GM23338 (cell line): Measurements from ENCODE around the gene SH2D3C. TPM values are rescaled to one million over a fixed set of nuclear protein-coding genes. Genes with fewer than 3 reads are reported as not detected.

ENCODE experiments used
- ATAC-seq: fragments of 200-7000 bp; cut with Tn5 transposase; 3 replicates; pipeline ENCODE4 v1.9.1; 2020
- DNase-seq: peaks from one replicate; pipeline ENCODE4 v3.0.0-alpha.2; 2015; ENCODE audit warnings: low spot score
- H2AFZ ChIP-seq: fragments of 200-600 bp; sonication (generic); 2 replicates; pipeline ENCODE4 v1.8.0; 2016; ENCODE audit warnings: antibody characterized with exemption, mild to moderate bottlenecking, moderate library complexity
- H3F3A ChIP-seq: fragments of 200-600 bp; sonication (generic); replicated peaks from 2 replicates; pipeline ENCODE4 v1.8.0; 2017; ENCODE audit warnings: antibody characterized with exemption, mixed run types, low read depth
- H3K27ac ChIP-seq: fragments of 200-600 bp; sonication (generic); 2 replicates; pipeline ENCODE4 v1.6.1; 2016; ENCODE audit warnings: low read depth
- H3K27me3 ChIP-seq: fragments of 200-600 bp; sonication (generic); 2 replicates; pipeline ENCODE4 v1.8.0; 2016; ENCODE audit warnings: mild to moderate bottlenecking, mixed run types, moderate library complexity; ENCODE audit not compliant: insufficient read depth
- H3K36me3 ChIP-seq: fragments of 200-600 bp; sonication (generic); 2 replicates; pipeline ENCODE4 v1.8.0; 2016; ENCODE audit warnings: mild to moderate bottlenecking; ENCODE audit not compliant: insufficient read depth
- H3K4me1 ChIP-seq: fragments of 200-600 bp; sonication (generic); 2 replicates; pipeline ENCODE4 v1.8.0; 2016; ENCODE audit warnings: mild to moderate bottlenecking, moderate library complexity; ENCODE audit not compliant: insufficient read depth
- H3K4me2 ChIP-seq: fragments of 200-600 bp; sonication (generic); 2 replicates; pipeline ENCODE4 v1.7.1; 2017; ENCODE audit warnings: mixed run types
- H3K4me3 ChIP-seq: fragments of 200-600 bp; sonication (generic); 2 replicates; pipeline ENCODE4 v1.6.1; 2016; ENCODE audit warnings: mixed run types
- H3K79me2 ChIP-seq: fragments of 200-600 bp; sonication (generic); replicated peaks from 2 replicates; pipeline ENCODE4 v1.8.0; 2017; ENCODE audit warnings: mild to moderate bottlenecking; ENCODE audit not compliant: insufficient read depth
- H3K9me2 ChIP-seq: fragments of 200-600 bp; sonication (generic); 2 replicates; pipeline ENCODE4 v1.8.0; 2017; ENCODE audit not compliant: insufficient read depth
- H4K20me1 ChIP-seq: fragments of 200-600 bp; sonication (generic); replicated peaks from 2 replicates; pipeline ENCODE4 v1.8.0; 2017; ENCODE audit warnings: mild to moderate bottlenecking; ENCODE audit not compliant: insufficient read depth
- H3K27ac Mint-ChIP-seq: 2 replicates; pipeline ENCODE4 v1.8.0; 2020; ENCODE audit warnings: inconsistent platforms, mild to moderate bottlenecking, moderate library complexity, mixed read lengths
- H3K27me3 Mint-ChIP-seq: 3 replicates; pipeline ENCODE4 v1.8.0; 2022; ENCODE audit warnings: low read depth, mild to moderate bottlenecking, moderate library complexity, mixed read lengths, inconsistent platforms; ENCODE audit not compliant: insufficient read depth, poor library complexity
- H3K36me3 Mint-ChIP-seq: 3 replicates; pipeline ENCODE4 v1.8.0; 2021; ENCODE audit warnings: low read depth, mild to moderate bottlenecking, inconsistent platforms, moderate library complexity, mixed read lengths
- H3K4me1 Mint-ChIP-seq: 3 replicates; pipeline ENCODE4 v1.8.0; 2020; ENCODE audit warnings: mild to moderate bottlenecking, inconsistent platforms, mixed read lengths
- H3K4me3 Mint-ChIP-seq: 3 replicates; pipeline ENCODE4 v1.8.0; 2021; ENCODE audit warnings: moderate library complexity, mild to moderate bottlenecking, inconsistent platforms, mixed read lengths
- H3K9me3 Mint-ChIP-seq: 3 replicates; pipeline ENCODE4 v1.8.0; 2020; ENCODE audit warnings: moderate library complexity, mild to moderate bottlenecking, inconsistent platforms, mixed read lengths
- CREB1 ChIP-seq: fragments of 250-450 bp; sonication (Bioruptor Pico); IDR thresholded peaks from 2 replicates; pipeline ENCODE4 v1.5.0; 2020; ENCODE audit warnings: low read depth, mild to moderate bottlenecking, moderate library complexity
- EZH2 ChIP-seq: fragments of 200-600 bp; sonication (generic); IDR thresholded peaks from one replicate; pipeline ENCODE4 v1.8.0; 2017; ENCODE audit warnings: antibody characterized with exemption, mild to moderate bottlenecking, low read depth; ENCODE audit not compliant: unreplicated experiment
- JUNB ChIP-seq: IDR thresholded peaks from one replicate; pipeline ENCODE4 v1.6.1; 2016; ENCODE audit warnings: antibody characterized with exemption; ENCODE audit not compliant: unreplicated experiment
- NANOG ChIP-seq: IDR thresholded peaks from 2 replicates; pipeline ENCODE4 v1.6.1; 2016; ENCODE audit warnings: antibody characterized with exemption, borderline replicate concordance
- ZNF114 ChIP-seq: fragments of 250-450 bp; sonication (Bioruptor Pico); IDR thresholded peaks from 2 replicates; pipeline ENCODE4 v1.5.0; 2020; ENCODE audit warnings: mild to moderate bottlenecking, moderate library complexity
- polyA plus RNA-seq: library from polyadenylated mRNA; unstranded; fragments of >200 nt; fragmentation: Nextera tagmentation; extraction: Ambion mirVana; gene quantifications from 2 replicates; pipeline ENCODE4 v1.2.1, GENCODE V29; 2016
- total RNA-seq: library from RNA; depleted of rRNA; stranded (reverse); fragments of >200 nt; shearing (Covaris generic); gene quantifications from 2 replicates; pipeline ENCODE4 v1.2.3, GENCODE V29; 2014
- TF ChIP-seq, protein P1 (sequence below), 2 experiments: fragments of 200-600 bp in 1 of 2; sonication (generic) in 1 of 2; conservative IDR thresholded peaks; 2 replicates each; pipeline versions ENCODE4 v1.5.1 to v1.6.1; 2016 to 2017; ENCODE audit warnings: antibody characterized with exemption in 2 of 2, low read depth in 2 of 2, mild to moderate bottlenecking in 2 of 2, moderate library complexity in 1 of 2
- TF ChIP-seq, protein P2 (sequence below): IDR thresholded peaks from one replicate; pipeline ENCODE4 v1.6.1; 2018; ENCODE audit warnings: antibody characterized with exemption; ENCODE audit not compliant: unreplicated experiment

The SH2D3C gene
- total and polyA plus RNA-seq, 2 experiments from 2014 or later, result 4.2 to 4.5 TPM

- TF ChIP-seq, protein P1, sequence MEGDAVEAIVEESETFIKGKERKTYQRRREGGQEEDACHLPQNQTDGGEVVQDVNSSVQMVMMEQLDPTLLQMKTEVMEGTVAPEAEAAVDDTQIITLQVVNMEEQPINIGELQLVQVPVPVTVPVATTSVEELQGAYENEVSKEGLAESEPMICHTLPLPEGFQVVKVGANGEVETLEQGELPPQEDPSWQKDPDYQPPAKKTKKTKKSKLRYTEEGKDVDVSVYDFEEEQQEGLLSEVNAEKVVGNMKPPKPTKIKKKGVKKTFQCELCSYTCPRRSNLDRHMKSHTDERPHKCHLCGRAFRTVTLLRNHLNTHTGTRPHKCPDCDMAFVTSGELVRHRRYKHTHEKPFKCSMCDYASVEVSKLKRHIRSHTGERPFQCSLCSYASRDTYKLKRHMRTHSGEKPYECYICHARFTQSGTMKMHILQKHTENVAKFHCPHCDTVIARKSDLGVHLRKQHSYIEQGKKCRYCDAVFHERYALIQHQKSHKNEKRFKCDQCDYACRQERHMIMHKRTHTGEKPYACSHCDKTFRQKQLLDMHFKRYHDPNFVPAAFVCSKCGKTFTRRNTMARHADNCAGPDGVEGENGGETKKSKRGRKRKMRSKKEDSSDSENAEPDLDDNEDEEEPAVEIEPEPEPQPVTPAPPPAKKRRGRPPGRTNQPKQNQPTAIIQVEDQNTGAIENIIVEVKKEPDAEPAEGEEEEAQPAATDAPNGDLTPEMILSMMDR (conservative IDR thresholded peaks at IDR 0.05; ENCODE audit: low read depth in 2 of 2), result no peak
- TF ChIP-seq EZH2, result no peak
- TF ChIP-seq, protein P2, sequence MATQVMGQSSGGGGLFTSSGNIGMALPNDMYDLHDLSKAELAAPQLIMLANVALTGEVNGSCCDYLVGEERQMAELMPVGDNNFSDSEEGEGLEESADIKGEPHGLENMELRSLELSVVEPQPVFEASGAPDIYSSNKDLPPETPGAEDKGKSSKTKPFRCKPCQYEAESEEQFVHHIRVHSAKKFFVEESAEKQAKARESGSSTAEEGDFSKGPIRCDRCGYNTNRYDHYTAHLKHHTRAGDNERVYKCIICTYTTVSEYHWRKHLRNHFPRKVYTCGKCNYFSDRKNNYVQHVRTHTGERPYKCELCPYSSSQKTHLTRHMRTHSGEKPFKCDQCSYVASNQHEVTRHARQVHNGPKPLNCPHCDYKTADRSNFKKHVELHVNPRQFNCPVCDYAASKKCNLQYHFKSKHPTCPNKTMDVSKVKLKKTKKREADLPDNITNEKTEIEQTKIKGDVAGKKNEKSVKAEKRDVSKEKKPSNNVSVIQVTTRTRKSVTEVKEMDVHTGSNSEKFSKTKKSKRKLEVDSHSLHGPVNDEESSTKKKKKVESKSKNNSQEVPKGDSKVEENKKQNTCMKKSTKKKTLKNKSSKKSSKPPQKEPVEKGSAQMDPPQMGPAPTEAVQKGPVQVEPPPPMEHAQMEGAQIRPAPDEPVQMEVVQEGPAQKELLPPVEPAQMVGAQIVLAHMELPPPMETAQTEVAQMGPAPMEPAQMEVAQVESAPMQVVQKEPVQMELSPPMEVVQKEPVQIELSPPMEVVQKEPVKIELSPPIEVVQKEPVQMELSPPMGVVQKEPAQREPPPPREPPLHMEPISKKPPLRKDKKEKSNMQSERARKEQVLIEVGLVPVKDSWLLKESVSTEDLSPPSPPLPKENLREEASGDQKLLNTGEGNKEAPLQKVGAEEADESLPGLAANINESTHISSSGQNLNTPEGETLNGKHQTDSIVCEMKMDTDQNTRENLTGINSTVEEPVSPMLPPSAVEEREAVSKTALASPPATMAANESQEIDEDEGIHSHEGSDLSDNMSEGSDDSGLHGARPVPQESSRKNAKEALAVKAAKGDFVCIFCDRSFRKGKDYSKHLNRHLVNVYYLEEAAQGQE, result no peak
Measured at GRCh38 chr9:127776924-127777289, 1.6 kb downstream of the SH2D3C start (continued).

- H3K9me3 Mint-ChIP-seq, result peaks cover 2% of the 10 kb centered on the region; the same call in 1 of the 3 replicates
- no peak overlapping the region for H3K4me3 ChIP-seq
- peaks cover 9% of the 10 kb centered on the region for H3K4me1 ChIP-seq
- no peak overlapping the region; the same call in 2 of the 3 replicates for H3K4me3 Mint-ChIP-seq
- H4K20me1 ChIP-seq, result no peaks in the 10 kb centered on the region
- no peaks in the 10 kb centered on the region for H3K9me2 ChIP-seq
- ATAC-seq, result peak; percentile 20
- no peaks in the 10 kb centered on the region for H3K36me3 ChIP-seq
- peak; percentile 87 for DNase-seq
- H3K36me3 Mint-ChIP-seq, result no peaks in the 10 kb centered on the region; the same call in 2 of the 3 replicates
- peak overlapping the region; percentile 59; the same call in 1 of the 2 replicates for H3K27ac Mint-ChIP-seq
- H3K27me3 Mint-ChIP-seq, result peaks cover 11% of the 10 kb centered on the region
- H3K4me1 Mint-ChIP-seq, result peaks cover 24% of the 10 kb centered on the region
- peak overlapping the region; percentile 60; the same call in 1 of the 2 replicates for H3K4me2 ChIP-seq
- H2AFZ ChIP-seq, result peak overlapping the region; percentile 80
- H3K27me3 ChIP-seq, result no peaks in the 10 kb centered on the region
- peaks cover 11% of the 10 kb centered on the region; the same call in 1 of the 2 replicates for H3F3A ChIP-seq
- no peak overlapping the region for H3K27ac ChIP-seq
- H3K79me2 ChIP-seq, result no peaks in the 10 kb centered on the region
- TF ChIP-seq JUNB (no peak), NANOG (no peak), CREB1 (CRISPR knock-in tag) (no peak), ZNF114 (CRISPR knock-in tag) (no peak)
- TF ChIP-seq, protein P1 (conservative IDR thresholded peaks at IDR 0.05; ENCODE audit: low read depth in 2 of 2), result no peak
- TF ChIP-seq, protein P2, result no peak
Measured at GRCh38 chr9:127776195-127776923, 2.1 kb downstream of the SH2D3C start.
